HG03342 (cell line): ENCODE results near the gene XXYLT1.
"Not testable (repeated sequence)": the region's sequence is repeated elsewhere in the genome, so short reads cannot be mapped to it uniquely, and the experiment has no call there.

Experiments used
- ATAC-seq: cut with Tn5 transposase; IDR thresholded peaks from one replicate; pipeline ENCODE4 v1.9.1; 2021; ENCODE audit warnings: mild to moderate bottlenecking, moderate library complexity; ENCODE audit not compliant: unreplicated experiment

Gene XXYLT1

DNA sequence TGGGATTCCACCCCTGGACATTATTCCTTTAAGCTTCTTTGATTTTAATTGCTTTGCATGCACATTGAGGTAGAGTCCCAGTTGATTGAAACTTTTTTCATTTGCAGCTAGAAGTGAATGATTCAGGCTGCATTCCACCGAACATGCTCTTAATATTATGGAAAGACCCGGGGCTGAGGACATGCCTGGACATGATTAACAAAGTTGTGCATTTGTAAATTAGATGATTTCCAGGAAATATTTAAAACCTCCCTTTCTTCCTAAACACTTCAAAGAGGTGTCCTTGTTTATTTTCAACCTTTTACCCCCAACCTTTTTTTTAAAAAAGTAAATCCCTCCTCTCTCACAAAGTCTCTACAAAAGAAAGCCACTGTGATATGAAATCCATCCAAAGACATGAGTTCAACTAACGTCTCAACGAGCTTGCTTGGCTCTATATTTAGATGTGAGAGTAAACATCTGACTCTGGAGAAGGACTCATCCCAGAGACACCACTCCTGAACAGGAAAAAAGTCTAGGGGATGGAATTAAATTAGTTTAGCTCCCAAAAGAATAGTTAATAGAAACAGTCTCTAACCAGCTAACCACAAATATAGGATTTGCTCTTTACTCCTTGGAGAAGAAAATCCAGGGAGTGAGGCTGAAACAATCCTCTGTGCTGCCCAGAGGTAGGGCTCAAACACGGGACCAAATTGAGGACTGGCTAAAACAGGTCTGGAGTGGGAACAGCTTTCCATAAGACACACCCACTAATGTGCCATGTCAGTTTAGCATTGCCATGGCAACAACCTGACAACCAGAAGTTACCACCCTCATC lies 83.1 kb downstream of the XXYLT1 start:
- no peak for ATAC-seq

GRCh38 chr3:195186710-195187047 lies 84.3 kb downstream of the XXYLT1 start:
- ATAC-seq: not testable (repeated sequence)

- no peak for ATAC-seq
Measured at GRCh38 chr3:195186041-195186709, 84.8 kb downstream of the XXYLT1 start.

DNA sequence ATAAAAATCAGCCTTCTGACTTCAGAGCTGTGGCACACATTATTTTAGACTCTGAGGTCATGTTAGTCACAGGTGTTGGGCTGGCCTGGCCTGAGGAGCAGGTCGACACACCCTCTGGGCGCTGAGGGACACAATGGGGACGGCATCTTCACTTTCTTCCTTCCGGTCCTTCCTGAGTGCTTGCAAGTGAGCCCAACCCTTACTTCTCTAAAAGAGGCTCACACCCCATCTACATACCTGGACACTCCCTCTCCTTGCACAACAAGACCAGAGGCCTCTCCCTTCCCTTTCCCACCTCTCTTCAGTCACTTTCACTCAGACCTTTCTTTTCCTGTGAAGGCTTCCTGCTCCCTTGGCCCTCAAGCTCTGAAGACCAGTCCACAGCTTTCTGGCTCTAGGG lies 85.4 kb downstream of the XXYLT1 start:
- ATAC-seq: no peak

DNA sequence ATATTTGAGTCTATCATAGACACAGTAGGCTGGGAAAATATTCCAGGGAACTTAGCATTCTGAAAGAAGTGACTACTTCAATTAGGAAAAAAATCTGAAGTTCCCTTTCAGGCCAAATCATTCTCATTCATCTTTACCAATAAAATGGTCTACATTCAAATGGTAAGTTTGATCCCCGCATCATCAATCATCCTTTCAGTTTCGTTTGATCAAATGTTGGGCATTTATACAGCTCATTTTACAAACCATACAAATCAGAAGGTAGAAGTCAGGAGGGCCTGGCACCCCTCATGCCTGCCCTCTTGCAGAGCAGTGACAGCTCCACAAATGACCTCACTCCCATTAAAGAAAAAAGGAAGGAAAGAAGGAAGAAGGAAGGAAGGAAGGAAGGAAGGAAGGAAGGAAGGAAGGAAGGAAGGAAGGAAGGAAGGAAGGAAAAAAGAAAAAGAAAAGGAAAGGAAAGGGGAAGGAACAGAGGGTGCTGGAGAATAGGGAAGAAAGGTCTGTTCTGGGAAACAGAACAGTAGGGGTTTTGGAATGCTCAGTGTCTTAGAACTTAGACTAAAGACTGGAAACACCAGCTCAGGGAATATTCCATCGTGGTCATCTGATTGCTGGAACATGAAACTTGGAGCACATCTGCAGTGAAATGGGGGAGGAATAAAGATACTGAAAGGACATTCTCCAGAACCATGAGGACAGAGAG lies 86.1 kb downstream of the XXYLT1 start:
- ATAC-seq: no peak

- no peak for ATAC-seq
Measured at GRCh38 chr3:195183071-195183776, 87.7 kb downstream of the XXYLT1 start.

DNA sequence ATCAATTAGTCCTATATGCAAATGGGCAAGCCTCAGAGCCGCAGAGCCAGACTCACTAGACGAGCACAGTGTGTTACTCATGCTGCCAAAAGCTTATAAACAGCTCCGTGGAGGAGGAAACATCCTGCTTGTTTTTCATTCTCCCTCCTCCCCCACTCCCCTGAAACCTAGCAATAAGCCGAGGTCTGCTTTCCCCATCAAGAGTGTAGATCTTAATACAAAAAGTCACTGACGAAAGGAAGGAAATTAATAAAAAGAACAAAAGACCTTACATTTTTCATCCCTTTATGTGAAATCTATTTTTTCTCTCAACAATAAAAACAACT lies 88.5 kb downstream of the XXYLT1 start:
- ATAC-seq: no peak

- ATAC-seq: no peak
Measured at GRCh38 chr3:195181741-195182469, 89.1 kb downstream of the XXYLT1 start.

DNA sequence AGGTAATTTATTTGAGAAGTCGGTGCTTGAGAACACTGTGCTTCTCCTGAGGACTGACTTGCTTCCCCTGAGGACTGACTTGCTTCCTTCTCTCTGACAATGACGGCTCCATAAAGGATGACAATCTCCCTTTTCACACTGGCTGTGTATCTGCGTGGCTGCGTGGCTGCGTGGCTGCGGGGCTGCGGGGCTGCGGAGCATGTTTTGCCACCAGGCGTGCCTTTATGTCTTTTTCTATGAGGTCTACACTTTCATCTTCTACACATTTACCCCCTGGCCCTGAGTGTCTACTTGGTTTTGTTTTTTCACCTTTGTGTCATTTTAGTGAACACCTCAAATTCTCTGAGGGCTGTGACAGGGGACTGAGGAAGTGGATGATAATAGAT lies 89.9 kb downstream of the XXYLT1 start:
- no peak for ATAC-seq

DNA sequence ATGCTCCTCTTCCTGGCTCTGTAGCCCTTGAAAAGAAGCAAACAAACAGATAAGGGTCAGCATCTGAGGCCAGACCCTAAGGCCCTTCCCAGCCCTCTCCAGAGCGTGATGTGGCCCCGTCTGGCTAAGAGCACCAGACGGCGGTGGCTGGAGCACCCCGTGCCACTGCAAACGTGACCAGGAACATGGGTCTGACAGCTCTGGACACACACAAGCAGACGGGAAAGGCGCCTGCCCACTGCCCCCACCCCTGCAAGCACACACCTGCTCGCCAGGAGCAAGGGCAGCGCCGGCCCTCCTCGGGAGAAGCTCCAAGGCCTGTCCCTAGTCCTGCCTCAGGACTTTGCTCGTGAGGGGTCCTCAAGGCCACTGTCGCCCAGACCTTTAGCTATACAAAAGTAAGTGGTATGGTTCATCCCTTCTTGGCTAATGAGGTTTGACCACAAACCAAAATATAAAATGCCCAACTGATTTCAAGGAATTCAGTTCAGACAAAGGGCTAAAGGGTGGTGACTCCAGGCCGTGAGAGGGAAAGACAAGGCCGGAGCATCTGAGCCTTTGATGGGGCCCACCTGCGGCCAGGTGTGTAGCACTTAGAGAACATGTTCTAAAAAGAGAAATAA lies 90.4 kb downstream of the XXYLT1 start:
- ATAC-seq: no peak

- no peak for ATAC-seq
Measured at GRCh38 chr3:195179776-195180489, 91.0 kb downstream of the XXYLT1 start.

DNA sequence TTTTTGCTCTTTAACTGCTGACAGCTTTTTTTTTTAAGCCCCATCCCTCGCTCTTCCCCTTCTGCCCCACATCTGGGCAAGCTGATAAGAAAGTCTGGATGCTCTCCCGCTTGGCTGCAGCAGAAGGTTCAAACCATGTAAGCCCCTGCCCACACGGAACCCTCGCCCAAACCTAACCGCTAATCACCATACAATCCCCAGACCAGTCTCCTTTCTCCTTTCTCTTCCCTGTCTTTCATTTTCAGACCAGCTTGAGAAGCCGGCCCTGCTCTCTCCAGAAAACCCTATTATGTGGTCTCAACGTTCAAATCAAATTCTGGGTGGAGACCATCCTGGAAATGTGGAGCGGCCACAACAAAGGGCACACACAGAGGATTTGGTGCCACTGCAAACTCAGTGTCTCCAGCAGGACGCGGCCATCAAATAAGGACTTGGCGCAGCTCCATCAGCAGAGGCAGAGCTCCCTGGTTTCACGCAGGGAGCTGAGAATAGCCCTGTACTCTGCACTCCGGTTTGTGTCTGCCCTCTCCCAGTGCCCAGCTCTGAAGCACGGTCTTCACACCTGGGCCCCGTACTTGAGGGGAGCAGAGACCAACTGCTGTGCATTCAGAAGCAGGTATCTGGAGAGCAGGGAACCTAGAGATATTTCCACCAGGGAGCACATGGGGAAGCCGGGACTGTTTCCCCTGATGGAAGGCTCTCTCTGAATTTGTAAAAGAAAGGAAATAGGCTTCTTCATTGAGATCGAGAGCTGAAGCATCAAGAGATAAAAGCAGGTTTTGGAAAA lies 92.6 kb downstream of the XXYLT1 start:
- no peak for ATAC-seq

DNA sequence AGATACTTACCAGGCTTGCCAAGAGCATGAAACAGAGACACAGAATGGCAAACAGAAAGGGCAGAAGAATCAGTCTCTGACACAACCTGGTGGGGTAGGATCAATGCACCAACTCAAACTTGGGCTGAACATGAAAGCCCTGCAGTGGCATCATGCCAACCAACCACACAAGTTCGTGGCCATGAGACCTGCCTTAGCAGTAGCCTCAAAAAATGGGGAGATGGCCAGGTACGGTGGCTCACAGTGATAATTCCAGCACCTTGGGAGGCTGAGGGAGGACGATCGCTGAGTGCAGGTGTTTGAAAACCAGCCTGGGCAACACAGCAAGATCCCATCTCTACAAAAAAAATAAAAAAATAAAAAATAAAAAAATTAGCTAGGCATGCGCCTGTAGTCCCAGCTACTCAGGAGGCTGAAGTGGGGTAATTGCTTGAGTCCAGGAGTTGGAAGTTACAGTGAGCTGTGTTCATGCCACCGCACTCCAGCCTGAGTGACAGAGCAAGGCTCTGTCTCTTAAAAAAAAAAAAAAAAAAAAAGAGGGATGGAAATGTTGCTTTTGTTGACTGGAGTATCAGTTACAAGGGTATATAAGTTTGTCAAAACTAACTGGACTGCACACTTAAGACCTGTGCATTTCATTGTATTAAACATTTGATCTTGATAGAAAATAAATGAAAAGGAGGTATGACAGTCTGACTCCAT lies 93.4 kb downstream of the XXYLT1 start:
- no peak for ATAC-seq

- ATAC-seq: no peak
Measured at GRCh38 chr3:195176776-195177175, 94.2 kb downstream of the XXYLT1 start.

DNA sequence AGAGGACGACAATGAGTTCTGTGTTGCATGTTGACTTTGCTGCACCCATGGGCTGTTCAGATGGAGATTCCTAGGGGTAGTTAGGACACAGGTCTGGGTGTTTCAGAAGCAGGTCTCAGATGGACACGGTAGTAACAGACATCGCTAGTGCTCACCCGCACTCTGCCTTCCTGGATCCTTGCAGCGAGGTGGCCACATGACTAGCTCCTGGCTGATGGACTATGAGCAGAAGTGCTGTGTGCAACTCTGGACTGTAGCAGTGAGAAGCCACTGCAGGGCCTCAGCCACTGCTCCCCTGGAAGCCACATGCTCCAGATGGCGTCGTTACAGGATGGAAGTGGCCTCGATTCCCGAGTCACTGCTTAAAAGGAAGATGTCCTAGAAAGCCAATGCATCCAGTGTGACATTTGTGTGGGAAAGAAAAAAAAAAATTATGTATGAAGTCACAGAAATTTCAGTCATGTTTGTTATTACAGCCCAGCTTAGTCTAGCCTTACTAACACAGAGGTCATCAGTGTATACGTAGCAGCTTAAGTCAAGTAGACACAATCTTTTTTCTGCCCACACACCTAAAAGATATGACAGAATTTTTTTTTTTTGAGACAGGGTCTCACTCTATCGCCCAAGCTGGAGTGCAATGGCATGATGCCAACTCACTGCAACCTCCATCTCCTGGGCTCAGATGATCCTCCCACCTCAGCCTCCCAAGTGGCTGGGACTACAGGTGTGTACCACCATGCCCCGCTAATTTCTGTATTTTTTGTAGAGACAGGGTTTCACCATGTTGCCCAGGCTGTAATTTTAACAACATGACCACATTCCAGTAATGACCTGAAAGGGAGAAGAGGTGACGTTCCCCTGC lies 95.3 kb downstream of the XXYLT1 start:
- no peak for ATAC-seq

DNA sequence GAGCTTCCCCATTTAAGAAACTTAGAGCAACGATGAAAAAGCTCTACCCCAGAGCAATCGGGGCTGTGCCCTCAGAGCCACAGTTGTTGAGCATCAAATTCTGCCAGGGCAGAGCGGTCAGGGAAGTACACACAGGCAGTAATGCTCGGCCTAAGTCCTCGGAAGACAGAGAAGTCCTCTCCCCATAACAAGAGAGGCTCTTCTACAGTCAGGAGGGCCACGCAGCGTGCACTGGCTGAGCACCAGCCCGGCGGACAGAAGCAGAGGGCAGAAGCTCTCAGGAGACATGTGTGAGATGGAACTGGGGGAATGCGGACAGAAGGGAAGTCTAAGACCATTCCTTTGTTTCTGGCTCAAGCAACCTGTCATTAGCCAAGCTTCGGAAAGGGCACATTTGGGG lies 95.9 kb downstream of the XXYLT1 start:
- no peak for ATAC-seq

DNA sequence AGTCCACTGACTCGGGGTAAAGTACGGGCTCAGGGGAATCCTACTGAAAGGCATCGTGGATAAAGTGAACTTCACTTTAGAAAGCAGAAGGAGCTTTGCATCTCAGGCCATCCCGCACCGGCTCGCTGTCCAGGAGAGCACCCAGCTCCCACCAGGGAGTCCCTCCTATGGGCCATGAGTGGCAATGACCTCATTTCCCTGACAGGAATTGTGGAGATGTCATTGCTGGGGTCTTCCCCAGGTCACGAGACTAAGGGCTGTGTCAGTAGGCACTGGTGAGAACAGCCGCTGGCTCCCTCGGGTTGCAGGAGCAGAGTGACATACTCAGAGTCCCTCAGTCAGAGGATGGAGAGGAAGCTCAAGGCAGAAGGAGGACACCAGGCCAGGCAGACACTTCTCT lies 97.3 kb downstream of the XXYLT1 start:
- ATAC-seq: no peak
